Lung (tissue), 12 donors: ENCODE results near the gene PDXP. TPM values are rescaled to one million over a fixed set of nuclear protein-coding genes. Genes with fewer than 3 reads are reported as not detected.
A peak's percentile ranks its signal among the peaks of the same experiment; 100 is the strongest.

Source experiments
- ATAC-seq: fragments of 200-7000 bp; cut with Tn5 transposase; one replicate; pipeline ENCODE4 v1.9.1; 2020; ENCODE audit warnings: moderate number of reproducible peaks; ENCODE audit not compliant: insufficient read depth, low FRiP score
- DNase-seq, 3 donors: peaks; one replicate each; pipeline ENCODE4 v3.0.0-alpha.2; 2013 to 2017
- H3K27ac ChIP-seq, 2 donors: one replicate each; pipeline ENCODE4 v1.5.1; 2013; ENCODE audit warnings: mild to moderate bottlenecking in 2 of 2, moderate library complexity in 2 of 2, control low read depth in 1 of 2, inconsistent platforms in 1 of 2, low read depth in 1 of 2, low read length in 1 of 2
- H3K27me3 ChIP-seq, 3 donors: one replicate each; pipeline ENCODE4 v1.5.1; 2013; ENCODE audit warnings: low read length in 2 of 3; ENCODE audit not compliant: control insufficient read depth in 3 of 3, insufficient read depth in 3 of 3
- H3K36me3 ChIP-seq, 4 donors: one replicate each; pipeline ENCODE4 v1.5.1; 2013; ENCODE audit warnings: low read length in 4 of 4, mild to moderate bottlenecking in 1 of 4, moderate library complexity in 1 of 4; ENCODE audit not compliant: control insufficient read depth in 4 of 4, insufficient read depth in 4 of 4
- H3K4me1 ChIP-seq, 5 donors: one replicate each; pipeline ENCODE4 v1.5.1; 2013; ENCODE audit warnings: low read length in 5 of 5, mild to moderate bottlenecking in 2 of 5, moderate library complexity in 1 of 5; ENCODE audit not compliant: control insufficient read depth in 5 of 5, insufficient read depth in 5 of 5
- H3K4me3 ChIP-seq: one replicate; pipeline ENCODE4 v1.5.1; 2013; ENCODE audit warnings: mild to moderate bottlenecking, control low read depth, moderate library complexity
- H3K9ac ChIP-seq, 2 donors: one replicate each; pipeline ENCODE4 v1.5.1; 2013; ENCODE audit warnings: low read length in 2 of 2, control low read depth in 1 of 2; ENCODE audit not compliant: insufficient read depth in 1 of 2
- H3K9me3 ChIP-seq, 4 donors: one replicate each; pipeline ENCODE4 v1.5.1; 2013; ENCODE audit warnings: low read length in 3 of 4, mild to moderate bottlenecking in 1 of 4, moderate library complexity in 1 of 4; ENCODE audit not compliant: control insufficient read depth in 4 of 4, insufficient read depth in 3 of 4
- WGBS, 2 donors: extraction: QIAGEN DNeasy Blood & Tissue Kit; methylation state at CpG; one replicate each; pipeline ENCODE4 v1.1.7; 2013; 5-methylcytosine and 5-hydroxymethylcytosine counted together
- polyA plus RNA-seq, 2 donors: library from polyadenylated mRNA; stranded (reverse); fragments of 200-250 nt; gene quantifications; one replicate each; pipeline ENCODE4 v1.2.1, GENCODE V29; 2013
- total RNA-seq, 2 donors: library from RNA; depleted of rRNA in 1 of 2; stranded (reverse); fragments of >200 nt in 1 of 2; gene quantifications; one replicate each; pipeline ENCODE4 v1.2.1, GENCODE V29; 2014 to 2021
- TF ChIP-seq, protein P1 (sequence below): IDR thresholded peaks from 2 replicates; pipeline ENCODE4 v1.5.1; 2012; ENCODE audit warnings: mild to moderate bottlenecking; ENCODE audit errors: control extremely low read depth, extremely low read depth
- donor health status: control.
- donor health status: control.
- donor health status: Bipolar disorder and iron deficiency.
- donor health status: healthy.
- donor health status: DM: yes; HTN: yes; CAD: no.

PDXP gene
- total and polyA plus RNA-seq, 4 donors, result 4.4 to 7.4 (median 6.5) TPM

DNA sequence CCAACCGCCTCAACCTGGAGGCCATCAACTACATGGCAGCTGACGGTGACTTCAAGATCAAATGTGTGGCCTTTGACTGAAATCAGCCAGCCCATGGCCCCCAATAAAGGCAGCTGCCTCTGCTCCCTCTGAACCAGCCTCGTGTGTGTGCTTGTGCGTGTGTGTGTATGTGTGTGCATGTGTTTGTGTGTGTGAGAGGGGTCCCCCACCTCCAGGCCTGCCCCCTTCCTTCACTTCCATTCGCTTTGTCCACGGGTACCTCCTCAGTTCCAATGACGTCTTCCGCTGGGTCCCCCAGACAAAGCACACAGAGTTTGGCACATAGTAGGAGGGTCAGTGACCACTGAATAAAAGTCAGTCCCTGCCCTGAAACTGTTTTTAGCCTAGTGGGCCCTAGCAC, 21.1 kb downstream of the PDXP start:
- H3K9me3 ChIP-seq, result no peaks in the 10 kb centered on the region
- ATAC-seq (no peak), DNase-seq (no peak)
- peaks cover 0 to 9% (median 5%) of the 10 kb centered on the region in 5 donors for H3K4me1 ChIP-seq
- H3K4me3 ChIP-seq, result no peak overlapping the region
- peaks cover 0 to 7% (median 4%) of the 10 kb centered on the region in 4 donors for H3K36me3 ChIP-seq
- H3K9ac ChIP-seq, result no peak overlapping the region
- peak overlapping the region in 1 of 2 donors; percentile 32 for H3K27ac ChIP-seq
- WGBS, 2 donors, result 87 to 88% methylated on average over 8 of the region's 8 CpGs
- TF ChIP-seq, protein P1, sequence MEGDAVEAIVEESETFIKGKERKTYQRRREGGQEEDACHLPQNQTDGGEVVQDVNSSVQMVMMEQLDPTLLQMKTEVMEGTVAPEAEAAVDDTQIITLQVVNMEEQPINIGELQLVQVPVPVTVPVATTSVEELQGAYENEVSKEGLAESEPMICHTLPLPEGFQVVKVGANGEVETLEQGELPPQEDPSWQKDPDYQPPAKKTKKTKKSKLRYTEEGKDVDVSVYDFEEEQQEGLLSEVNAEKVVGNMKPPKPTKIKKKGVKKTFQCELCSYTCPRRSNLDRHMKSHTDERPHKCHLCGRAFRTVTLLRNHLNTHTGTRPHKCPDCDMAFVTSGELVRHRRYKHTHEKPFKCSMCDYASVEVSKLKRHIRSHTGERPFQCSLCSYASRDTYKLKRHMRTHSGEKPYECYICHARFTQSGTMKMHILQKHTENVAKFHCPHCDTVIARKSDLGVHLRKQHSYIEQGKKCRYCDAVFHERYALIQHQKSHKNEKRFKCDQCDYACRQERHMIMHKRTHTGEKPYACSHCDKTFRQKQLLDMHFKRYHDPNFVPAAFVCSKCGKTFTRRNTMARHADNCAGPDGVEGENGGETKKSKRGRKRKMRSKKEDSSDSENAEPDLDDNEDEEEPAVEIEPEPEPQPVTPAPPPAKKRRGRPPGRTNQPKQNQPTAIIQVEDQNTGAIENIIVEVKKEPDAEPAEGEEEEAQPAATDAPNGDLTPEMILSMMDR, result no peak
- no peaks in the 10 kb centered on the region for H3K27me3 ChIP-seq

DNA sequence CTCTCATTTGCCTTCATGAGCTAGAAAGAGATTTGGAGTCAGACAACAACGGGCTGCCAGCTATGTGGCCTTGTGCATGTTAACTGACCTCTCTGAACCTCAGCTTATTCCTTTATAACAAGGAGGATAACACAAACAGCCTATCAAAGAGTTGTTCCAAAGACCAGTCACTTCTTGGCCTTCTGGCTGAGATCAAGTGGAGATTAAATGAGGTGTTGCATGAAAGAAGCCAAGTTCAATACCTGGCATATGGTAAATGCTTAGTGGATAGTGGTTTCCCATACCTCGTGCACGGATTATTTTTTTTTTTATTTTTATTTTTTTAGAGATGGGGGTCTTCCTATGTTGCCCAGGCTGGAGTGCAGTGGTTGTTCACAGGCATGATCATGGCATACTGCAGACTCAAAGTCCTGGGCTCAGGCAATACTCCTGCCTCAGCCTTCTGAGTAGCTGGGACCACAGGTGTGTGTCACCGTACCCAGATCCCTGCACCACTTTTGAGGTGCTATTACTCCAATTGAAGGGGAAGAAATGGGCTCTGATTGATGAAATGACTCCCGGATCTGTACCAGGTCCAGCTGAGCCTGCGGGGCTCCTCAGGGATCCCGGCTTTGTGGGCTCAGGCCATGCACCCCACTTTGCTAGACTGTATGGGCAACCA, 21.8 kb downstream of the PDXP start:
- Histone ChIP-seq H3K27me3 (no peaks in the 10 kb centered on the region), H3K4me3 (no peak overlapping the region), H3K4me1 (peaks cover 0 to 8% (median 3%) of the 10 kb centered on the region in 5 donors), H3K36me3 (peaks cover 0 to 7% (median 4%) of the 10 kb centered on the region in 4 donors), H3K9me3 (no peaks in the 10 kb centered on the region), H3K27ac (peak overlapping the region in 1 of 2 donors; percentile 32), H3K9ac (no peak overlapping the region)
- 86 to 89% methylated on average over 7 of the region's 7 CpGs for WGBS, 2 donors
- DNase-seq (no peak), ATAC-seq (no peak)
- TF ChIP-seq, protein P1, result no peak

DNA sequence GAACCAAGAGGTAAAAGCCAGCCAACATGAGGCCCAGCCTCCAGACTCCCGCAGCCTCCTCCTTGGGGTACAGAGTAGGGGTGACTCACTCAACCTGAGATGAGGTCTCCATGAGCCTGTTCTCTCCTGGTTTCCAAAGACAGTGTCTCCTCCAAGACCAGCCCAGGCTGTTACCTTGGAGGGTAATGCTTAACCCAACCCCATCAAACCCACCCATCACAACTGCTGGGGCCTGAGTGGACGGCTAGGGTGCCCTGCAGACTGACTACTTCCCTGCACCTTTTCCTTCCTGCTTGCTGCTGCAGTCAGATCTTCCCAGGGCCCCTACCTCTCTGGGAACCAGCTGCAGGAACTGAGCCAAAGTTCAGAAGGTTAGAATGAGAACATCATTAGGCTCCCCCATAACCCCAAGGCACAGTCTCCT, 22.5 kb downstream of the PDXP start:
- ATAC-seq, result no peak
- 65 to 80% methylated on average over 2 of the region's 2 CpGs for WGBS, 2 donors

More for the DNA sequence above, 22.5 kb downstream of the PDXP start:
- Histone ChIP-seq H3K4me3 (no peak overlapping the region), H3K9ac (no peak overlapping the region), H3K27me3 (no peaks in the 10 kb centered on the region), H3K4me1 (peaks cover 0 to 8% (median 5%) of the 10 kb centered on the region in 5 donors), H3K9me3 (no peaks in the 10 kb centered on the region), H3K36me3 (peaks cover 0 to 7% (median 4%) of the 10 kb centered on the region in 4 donors), H3K27ac (no peak overlapping the region)
- no peak for DNase-seq
- TF ChIP-seq, protein P1, result no peak
